ENCODE results near the gene ACP4.

ACP4 gene

DNA sequence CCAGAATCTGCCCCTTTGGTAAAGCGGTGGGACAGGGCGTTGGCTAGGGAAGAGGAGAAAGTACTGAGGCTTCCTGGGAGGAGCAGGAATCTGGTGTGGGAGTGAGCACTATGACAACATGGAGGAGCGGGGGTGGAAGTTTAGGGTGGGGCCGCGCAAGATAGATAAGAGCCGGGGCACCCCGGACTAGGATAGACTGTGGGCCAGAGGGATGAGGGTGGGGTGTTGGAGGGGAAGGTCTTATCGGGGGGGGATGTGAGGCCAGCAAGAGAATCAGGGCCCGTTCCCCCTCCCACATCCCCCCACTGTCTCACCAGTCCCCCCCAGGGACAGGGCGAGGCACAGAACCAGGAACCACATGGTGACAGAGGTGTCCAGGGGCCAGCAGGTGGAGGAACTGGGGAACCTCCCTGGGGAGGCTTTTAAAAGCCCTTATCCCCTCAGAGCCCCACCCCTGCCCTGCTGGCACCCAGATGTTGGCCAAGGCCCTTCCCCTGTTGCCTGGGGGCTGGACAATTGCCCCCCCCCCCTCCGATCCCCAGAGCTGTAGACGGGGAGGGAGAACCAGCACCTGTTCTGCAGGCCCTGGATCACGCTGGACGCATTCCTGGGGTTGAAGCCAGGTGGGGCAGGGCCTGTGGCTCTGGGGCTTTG is 33.3 kb downstream of the ACP4 start, which contains the start of gene KLK1:
KLK1 (minus strand) TSS at position 399 of the 654 bp plus-strand sequence; CDS start at position 360, 39 bp downstream.
- no peak for DNase-seq

DNA sequence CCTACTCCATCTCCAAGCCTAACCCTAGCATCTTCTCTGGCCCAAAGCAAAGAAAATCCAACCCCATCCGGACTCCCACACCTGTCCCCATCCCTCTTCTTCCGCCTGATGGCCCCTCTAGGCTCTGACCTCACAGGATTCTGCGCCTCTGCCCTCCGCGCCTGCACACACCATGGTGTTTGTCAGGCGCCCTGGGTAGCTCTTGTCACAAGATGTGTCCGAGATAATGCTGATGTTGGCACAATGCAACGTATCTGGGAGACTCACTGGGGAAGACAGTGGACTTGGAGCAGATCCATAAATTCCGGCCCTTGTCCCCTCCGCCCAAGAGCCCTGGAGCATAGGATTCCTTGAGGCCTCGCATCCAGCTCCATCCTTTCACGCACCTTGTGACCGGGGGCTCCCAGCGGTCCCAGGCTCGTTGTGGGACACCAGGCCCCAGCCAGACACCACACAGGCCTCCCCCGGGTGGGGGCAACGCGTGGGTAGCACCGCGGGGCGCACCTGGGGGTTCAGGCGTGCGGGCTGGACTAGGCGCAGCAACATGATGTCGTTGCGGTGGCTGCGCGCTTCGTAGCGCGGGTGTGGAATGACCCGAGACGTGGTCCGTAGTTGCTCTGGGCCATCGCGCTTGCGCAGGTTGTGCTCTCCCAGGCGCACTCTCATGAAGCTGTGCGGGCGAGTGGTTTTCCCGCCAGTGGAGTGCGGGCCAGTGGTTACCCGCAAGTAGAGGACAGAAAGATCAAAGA is 36.5 kb downstream of the ACP4 start:
- no peak for DNase-seq

DNA sequence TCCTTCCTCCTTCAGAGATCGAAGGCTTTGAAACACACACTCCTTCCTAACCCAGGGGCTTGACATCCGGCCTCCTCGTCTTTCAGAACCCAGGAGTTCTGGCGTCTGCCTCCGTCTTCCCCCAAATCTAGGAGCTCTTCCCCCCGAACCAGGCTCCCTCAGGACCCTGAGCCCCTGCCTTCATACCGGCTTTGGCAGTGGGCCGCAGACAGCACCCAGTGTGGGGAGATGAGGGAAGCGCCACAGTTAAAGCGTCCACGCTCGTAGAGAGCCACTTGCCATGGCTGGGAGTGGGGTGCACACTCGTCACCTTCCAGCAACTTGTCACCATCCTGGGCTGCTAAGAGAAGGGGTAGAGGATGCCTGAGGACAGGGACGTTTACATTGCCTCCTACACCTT is 37.3 kb downstream of the ACP4 start:
- no peak for DNase-seq

DNA sequence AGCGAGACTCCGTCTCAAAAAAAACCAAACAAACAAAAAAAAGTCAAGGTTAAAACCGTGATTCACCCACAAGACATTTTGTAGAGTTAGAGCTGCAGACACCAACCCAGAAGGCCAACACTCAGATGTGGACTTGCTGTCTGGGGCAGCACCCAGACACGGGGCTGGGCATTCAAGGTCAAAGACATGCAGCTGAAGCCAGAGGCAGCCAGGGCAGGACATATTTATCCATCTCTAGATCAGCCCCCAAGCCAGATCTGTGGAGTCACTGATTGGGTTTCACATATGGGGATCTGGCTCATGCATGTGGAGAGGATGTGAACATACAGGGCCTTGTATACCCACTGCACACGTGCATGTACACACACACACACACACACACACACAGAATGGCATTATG is 39.6 kb downstream of the ACP4 start:
- no peak for DNase-seq

DNA sequence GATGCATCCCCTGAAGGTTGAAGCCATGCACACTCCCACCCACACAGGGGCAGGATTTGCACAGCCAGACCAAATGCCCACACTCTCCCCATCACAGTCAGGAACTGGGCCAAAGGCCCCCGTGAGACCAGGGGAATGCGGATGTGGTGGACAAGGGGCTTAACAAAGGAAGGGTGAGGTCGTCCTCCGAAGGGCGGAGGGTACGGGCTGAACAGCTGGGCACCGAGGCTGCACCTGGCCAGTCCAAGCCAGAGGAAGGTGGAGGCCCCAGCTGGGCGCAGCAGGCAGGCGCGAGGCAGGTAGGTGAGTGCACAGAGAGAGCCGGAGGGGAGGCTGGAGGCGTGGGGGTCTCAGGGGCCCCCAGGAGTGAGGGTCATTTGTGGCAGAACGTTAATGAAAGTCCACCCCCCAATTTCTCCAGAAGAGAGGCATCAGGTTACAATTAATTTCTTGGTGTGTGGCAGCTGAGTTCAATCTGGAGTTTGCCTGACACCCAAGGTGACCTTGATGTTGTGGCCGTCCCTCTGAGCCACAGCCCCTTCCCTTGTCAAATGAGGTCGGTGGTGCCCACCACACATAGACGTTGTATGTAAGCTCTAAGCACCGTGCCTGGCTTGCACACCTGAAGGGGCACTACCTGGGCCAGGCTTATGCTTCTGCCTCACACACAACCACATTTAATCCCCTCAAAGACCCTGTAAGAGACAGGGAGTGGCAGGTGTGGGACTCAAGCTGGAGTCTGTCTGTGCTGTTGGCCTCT is 40.2 kb downstream of the ACP4 start:
- DNase-seq = no peak

DNA sequence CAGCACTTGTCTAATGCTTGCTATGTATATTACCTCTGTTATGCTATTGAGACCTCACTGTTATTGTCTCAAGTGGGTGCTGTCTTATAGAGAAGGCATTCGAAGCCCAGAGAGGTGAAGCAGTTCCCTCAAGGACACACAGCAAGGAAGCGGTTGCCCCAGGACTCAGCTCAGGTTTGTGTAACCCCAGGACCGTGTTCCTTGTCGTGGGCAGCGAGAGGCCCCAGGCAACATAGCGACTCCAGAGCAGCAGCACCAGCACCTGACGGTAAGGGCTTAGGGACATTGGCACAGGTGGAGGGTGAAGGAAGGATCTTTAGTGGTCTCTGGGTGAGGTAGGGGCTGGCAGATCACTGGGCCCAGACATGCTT is 40.8 kb downstream of the ACP4 start:
- DNase-seq = no peak

DNA sequence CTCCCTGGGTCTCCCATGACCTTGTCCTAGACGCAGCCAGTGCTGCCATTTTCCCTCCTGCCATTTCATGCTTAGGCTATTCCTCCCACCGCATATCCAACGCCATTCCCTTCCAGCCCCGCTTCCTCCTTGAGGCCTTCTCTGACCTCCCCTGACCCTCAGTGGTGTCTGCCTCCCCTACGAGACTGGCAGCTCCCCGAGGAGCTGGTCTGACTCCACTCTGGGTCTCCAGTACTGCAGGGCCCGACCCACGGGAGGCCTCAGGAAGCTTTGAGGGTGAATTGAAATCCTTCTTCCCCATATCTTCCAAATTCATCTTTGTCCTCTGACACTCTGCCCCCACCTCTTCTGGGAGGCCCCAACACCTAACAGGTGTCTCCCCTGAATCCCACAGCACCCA is 42.5 kb downstream of the ACP4 start:
- DNase-seq = no peak

DNA sequence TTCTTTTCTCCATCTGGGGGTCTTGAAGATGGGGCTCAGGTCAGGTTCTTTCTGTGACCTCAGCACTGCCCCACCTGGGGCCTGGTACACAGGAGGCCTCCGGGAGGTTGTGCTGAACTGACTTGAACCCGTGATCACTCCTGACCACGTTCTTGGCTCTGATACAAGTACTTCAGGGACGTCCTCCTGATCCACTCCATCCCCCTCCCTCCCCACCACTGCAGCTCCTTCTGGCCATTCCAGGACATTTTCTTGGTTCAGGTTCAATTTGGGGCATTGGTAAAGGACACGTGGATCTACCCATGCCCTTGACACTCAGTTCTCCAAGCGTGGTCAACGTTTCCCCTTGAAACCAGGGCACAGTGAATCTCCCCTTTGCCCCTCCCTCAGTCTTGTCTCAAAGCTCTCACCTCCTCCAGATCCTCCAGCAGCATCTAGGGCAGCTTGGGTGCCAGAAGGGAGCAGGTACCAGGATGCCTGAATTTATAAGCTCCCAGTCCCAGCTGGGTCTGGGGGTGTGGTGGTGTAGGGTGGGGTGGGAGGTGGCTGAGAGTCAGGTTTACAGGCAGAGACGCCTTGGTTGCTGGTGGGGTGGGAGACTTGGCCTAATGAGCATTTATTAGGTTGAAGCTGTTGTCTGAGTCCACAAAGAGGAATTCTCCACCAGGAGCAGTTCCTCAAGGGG is 43.0 kb downstream of the ACP4 start, which contains the start of gene KLK15:
KLK15 (minus strand) TSS at position 458 of the 685 bp plus-strand sequence. CDS start 2,082 bp downstream, outside the sequence.
- no peak for DNase-seq

DNA sequence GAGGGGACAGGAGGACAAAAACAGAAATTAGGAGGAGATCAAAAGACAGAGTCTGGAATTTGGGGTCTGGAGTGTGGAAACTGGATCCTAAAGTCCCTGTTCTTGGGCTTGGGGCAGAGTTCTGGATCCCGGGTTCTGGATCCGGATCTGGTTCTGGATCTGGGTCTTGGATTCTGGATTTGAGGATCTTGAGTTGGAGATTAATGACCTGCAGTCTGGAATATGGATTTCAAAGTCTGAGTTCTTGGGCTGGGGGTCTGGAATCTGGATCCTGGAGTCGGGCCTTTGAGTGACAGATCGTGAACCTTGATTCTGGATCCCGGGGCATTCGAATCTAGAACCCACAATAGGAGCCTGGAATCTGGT is 43.6 kb downstream of the ACP4 start:
- no peak for DNase-seq

DNA sequence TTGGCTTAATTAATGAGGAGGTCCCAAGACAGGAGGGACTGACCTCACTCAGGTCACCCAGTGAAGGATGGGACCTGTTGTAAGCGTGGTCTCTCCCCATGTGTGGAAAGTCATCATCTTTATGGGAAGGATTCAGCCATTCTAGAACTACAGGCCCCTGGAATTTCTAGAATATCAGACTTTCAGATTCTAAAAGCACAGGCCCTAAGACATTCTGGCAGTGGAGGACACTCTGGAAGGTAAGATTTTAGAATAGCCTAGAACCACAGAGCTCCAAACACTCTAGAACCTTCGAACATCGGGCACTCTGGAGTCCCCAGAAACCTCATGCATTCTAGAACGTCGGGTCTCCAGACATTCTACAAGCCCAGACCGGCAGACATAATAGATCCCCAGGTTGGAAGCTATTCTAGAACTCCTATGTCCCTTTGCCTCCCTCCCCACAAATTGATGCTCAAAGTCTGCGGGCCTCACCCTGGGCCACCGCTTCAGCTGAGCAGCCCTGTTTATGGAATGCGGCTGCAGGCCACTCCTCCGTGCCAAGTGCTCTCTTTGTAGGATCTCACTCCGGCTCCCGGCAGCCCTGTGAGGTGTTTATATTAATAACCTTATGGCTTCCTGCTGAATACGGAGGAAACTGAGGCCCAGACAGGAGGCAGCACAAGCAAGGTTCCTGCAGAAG is 45.0 kb downstream of the ACP4 start:
- DNase-seq = no peak

DNA sequence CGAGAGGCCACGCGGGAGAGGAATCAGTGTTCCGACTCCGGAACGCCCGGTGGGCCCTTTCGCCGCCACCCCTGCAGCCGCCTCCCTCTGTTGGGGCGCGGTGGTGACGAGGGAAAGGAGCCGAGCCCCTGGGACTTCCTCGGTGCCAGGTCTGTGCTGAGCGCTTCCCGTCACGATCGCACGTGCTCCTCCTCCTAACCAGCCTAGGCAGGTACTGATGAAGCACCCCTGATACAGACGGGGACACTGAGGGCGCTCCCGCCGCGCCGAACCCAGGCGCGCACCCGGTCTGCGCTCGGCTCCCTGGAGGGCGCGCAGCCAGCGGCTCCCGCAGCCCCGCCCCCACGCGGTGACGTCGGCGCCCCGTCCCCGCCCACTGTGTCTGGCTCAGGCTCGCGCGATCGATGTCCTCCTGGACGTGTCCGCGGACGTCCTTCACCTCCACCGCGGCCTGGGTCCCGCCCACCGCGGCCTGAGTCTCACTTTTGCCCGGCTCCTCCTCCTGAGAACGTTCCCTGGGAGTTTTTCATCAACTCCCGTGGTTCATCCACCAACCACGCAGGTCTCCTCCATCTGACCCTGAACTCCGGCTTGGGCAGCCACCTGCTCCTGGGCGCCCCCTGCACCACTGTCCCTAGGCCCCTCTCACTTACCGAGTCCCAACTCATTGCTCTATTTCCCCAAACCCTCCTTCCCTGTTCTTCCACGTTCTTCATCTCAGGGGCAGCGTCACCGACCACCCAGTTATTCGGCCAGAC is 45.7 kb downstream of the ACP4 start:
- peak; percentile 58 to 68 for DNase-seq

DNA sequence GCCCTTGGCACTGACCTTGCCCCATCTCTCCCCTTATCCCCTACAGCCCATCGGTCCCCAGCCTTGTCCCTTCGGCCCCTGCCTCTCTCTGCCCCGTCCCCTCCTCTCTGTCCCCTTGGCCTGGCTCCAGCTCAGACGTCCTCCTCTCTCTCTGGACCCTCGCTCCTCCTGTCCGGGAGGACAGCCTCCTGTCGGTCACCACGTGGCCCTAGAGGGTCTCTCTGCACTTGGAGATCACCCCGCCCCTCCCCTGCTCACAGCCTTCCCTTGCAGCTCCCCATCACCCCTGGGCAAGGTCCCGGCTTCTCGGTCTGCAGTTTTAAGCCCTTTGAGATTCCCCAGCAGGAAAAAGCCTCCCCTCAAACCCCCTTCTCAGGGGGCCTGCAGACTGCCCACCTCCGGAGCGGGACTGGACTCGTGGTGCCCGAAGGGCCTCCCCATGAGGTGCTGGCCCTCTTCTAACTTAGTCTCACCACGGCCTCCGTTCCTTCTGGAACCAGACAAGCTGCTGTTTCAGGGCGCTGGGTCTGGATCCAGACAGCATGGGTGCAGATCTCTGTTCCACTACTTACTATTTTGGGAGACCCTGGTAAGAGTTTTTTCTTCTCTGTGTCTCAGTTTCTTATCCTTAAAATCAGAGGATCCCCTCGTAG is 46.5 kb downstream of the ACP4 start:
- no peak for DNase-seq

DNA sequence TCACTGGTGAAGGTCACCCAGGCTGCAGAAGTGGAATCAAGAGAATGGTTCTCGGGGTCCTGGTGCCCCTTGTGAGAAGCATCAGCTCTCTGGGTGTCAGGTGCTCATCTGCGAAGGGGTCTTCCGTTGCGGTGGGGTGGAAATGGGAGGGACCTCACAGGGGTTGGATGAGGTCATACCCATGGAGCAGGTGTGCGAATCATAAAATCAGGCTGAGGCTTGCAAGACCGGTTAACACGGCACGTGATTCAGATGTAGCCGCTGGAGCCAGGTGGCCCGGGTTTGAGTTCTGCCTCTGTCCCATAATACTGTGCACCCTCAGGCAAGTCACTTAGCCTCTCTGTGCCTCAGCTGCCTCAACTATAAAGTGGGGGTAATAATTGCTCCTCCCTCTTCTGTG is 47.1 kb downstream of the ACP4 start:
- no peak for DNase-seq

DNA sequence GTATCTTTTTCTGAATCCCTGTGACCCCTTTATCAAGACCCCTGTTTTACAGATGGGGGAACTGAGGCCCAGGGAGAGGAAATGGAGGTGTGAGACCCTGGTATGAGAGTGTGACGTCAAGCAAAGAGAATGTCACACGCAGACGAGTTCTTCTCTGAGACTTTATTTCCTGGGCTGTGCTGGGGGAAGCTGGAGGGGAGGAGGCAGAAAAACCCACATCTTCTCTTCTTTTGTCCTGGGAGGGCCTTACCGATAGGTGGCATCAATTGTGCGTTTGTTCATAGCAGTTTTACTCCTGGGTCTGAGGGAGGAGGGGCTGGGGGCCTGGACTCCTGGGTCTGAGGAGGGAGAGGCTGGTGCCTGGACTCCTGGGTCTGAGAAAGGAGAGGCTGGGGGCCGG is 48.0 kb downstream of the ACP4 start:
- DNase-seq = no peak

DNA sequence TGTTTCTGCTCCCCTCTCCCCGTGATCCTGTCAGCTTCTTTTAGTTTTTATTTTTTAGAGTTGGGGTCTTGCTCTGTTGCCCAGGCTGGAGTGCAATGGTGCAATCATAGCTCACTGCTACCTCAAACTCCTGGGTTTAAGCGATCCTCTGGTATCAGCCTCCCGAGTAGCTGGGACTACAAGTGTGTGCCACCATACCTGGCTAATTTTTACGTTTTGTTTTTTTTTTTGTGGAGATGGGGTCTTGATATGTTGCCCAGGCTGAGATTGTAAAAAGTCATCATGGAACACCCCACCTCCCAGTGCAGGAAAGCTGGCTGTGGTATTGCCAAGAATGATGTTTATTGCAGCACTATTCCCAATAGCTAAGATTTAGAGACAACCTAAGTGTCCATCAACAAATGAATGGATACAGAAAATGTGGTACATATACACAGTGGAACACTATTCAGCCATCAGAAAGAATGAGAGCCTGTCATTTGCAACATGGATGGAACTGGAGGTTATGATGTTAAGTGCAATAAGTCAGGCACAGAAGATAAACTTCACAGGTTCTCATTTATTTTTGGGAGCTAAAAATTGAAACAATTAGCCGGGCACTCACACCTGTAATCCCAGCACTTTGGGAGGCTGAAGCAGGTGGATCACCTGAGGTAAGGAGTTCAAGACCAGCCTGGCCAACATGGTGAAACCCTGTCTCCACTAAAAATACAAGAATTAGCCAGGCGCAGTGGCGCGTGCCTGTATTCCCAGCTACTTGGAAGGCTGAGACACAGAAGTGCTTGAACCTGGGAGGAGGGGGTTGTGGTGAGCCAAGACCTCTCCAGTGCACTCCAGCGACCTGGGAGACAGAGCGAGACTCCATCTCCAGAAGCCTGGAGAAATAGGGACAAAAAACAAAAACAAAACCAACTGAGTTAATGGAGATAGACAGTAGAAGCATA is 49.8 kb downstream of the ACP4 start:
- no peak for DNase-seq

DNA sequence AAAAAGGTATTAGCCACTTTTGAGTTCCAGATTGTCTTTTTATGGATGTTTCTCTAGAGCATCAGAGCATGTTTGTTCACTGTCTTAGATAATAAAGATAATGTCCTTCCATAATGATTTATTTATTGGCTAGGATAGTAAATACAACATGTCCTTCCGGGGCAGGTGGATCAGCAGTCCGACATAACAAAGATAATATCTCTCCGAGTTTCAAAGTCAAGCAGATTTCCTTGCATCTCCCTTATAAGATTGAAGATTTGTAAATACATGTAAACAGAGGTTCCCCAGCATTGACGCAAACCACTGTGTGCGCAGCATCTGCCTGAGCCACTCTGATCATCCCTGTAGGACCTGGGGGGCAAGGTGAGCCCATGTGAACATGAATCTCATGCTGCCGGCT is 51.9 kb downstream of the ACP4 start:
- no peak for DNase-seq

DNA sequence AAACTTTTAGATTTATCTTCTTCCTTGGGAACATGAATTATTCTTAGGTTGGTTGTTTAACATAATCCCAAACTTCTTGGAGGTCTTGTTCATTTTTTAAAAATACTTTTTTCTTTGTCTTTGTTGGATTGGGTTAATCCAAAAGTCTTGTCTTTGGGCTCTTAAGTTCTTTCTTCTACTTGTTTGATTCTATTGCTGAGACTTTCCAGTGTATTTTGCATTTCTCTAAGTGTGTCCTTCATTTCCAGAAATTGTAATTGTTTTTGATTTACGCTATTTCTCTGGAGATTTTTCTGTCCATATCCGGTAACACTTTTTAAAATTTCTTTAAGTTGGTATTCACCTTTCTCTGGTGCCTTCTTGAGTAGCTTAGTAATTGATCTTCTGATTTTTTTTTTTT is 53.0 kb downstream of the ACP4 start:
- DNase-seq = no peak

DNA sequence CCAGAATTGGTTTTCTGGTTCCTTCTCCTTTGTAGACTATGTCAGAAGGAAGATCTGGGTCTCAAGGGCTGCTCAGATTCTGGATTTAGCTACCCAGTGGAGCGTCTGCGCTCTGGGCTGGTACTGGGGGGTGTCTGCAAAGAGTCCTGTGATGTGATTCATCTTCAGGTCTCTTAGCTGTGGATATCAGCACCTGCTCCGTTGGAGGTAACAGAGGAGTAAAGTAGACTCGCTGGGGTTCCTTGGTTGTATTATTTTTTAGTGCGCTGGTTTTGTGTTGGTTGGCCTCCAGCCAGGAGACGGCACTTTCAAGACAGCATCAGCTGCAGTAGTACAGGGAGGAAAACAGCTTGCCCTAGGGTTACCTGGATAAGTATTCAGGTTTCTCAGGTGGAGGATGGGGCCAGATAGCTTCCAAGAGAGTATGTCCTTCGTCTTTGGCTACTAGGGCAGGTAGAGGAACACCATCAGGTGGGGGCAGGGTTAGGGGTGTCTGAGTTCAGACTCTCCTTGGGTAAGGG is 53.5 kb downstream of the ACP4 start:
- DNase-seq = no peak

DNA sequence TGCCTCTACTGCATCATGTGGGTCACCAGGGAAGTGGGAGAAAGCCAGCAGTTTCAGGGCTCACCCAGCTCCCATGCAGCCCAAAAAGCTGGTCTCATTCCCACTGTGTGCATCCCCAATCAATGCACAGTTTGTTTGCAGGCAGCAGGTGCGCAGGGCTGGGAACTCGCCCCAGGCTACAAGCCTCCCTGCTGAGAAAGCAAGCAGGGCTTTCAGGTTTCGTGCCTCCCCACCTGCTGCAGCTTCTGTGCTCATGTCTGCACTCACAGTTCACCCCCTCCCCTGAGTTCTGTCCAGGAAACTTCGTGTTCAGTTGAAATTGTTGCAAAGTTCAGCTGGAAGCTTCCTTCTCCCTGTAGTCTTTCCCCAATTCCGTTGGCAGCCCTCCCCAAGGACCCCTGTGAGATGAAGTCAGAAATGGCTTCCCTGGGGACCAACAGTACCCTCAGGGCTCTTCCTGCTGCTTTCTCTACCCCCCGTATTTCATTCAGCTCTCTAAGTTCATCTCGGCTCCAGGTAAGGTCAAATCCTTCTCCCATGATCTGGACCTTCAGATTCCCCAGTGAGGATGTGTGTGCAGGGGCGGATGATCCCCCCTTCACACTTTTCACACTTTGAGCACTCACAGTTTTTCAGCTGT is 54.2 kb downstream of the ACP4 start:
- no peak for DNase-seq
